A549 (cell line): ENCODE measurements around the gene WDR62.

Experiments
- JUN ChIP-seq, 2 experiments: fragments of >200 bp; sonication (Bioruptor Twin); formaldehyde crosslinking; IDR thresholded peaks; 2 replicates in 1 of 2; 3 replicates in 1 of 2; pipeline ENCODE4 v1.6.1; 2016 to 2017
- JUNB ChIP-seq: fragments of >200 bp; sonication (Bioruptor Twin); formaldehyde crosslinking; IDR thresholded peaks from 2 replicates; pipeline ENCODE4 v1.6.1; 2016
- POLR2A ChIP-seq: IDR thresholded peaks from 2 replicates; pipeline ENCODE4 v1.6.1; 2012; ENCODE audit warnings: mild to moderate bottlenecking, low read length
- RAD21 ChIP-seq, 2 experiments: fragments of >200 bp in 1 of 2; sonication (Bioruptor Twin) in 1 of 2; formaldehyde crosslinking in 1 of 2; IDR thresholded peaks in 1 of 2; conservative IDR thresholded peaks in 1 of 2; 2 replicates in 1 of 2; 3 replicates in 1 of 2; pipeline ENCODE4 v1.6.1; 2012 to 2018; ENCODE audit warnings: inconsistent platforms in 1 of 2
- REST ChIP-seq: fragments of 200-600 bp; sonication (generic); IDR thresholded peaks from 2 replicates; pipeline ENCODE4 v1.6.1; 2016; ENCODE audit warnings: antibody characterized with exemption, mild to moderate bottlenecking, moderate library complexity
- TF ChIP-seq, protein P1 (sequence below): fragments of >200 bp; sonication (Bioruptor Twin); formaldehyde crosslinking; IDR thresholded peaks from 3 replicates; pipeline ENCODE4 v1.5.1; 2016
- TF ChIP-seq, protein P2 (sequence below): fragments of 450-650 bp; IDR thresholded peaks from 2 replicates; pipeline ENCODE4 v1.6.1; 2014; ENCODE audit warnings: antibody characterized with exemption

DNA sequence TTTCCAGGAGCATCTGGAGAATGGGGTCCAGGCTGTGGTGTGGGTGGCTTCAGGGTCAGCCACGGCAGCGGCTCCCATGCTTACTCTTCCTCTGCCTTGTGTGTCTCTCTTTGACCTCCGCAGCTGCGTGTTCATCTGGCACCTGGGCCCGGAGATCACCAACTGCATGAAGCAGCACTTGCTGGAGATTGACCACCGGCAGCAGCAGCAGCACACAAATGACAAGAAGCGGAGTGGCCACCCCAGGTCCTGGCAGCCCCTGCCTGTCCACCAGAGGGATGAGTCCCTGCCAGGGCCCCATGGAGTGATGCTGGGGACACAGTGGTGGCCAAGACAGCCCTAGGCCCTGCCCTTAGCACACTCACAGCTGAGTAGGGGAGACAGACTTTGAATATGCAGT, 37.9 kb downstream of the WDR62 start:
- TF ChIP-seq, protein P1, sequence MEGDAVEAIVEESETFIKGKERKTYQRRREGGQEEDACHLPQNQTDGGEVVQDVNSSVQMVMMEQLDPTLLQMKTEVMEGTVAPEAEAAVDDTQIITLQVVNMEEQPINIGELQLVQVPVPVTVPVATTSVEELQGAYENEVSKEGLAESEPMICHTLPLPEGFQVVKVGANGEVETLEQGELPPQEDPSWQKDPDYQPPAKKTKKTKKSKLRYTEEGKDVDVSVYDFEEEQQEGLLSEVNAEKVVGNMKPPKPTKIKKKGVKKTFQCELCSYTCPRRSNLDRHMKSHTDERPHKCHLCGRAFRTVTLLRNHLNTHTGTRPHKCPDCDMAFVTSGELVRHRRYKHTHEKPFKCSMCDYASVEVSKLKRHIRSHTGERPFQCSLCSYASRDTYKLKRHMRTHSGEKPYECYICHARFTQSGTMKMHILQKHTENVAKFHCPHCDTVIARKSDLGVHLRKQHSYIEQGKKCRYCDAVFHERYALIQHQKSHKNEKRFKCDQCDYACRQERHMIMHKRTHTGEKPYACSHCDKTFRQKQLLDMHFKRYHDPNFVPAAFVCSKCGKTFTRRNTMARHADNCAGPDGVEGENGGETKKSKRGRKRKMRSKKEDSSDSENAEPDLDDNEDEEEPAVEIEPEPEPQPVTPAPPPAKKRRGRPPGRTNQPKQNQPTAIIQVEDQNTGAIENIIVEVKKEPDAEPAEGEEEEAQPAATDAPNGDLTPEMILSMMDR, result no peak
- TF ChIP-seq POLR2A, result no peak
- no peak for TF ChIP-seq JUN (IDR thresholded peaks at IDR 0.05)
- no peak for TF ChIP-seq REST
- no peak for TF ChIP-seq JUNB
- TF ChIP-seq, protein P2, sequence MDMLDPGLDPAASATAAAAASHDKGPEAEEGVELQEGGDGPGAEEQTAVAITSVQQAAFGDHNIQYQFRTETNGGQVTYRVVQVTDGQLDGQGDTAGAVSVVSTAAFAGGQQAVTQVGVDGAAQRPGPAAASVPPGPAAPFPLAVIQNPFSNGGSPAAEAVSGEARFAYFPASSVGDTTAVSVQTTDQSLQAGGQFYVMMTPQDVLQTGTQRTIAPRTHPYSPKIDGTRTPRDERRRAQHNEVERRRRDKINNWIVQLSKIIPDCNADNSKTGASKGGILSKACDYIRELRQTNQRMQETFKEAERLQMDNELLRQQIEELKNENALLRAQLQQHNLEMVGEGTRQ, result no peak
- no peak for TF ChIP-seq RAD21 (conservative IDR thresholded peaks at IDR 0.05 in 1 of 2, IDR thresholded peaks at IDR 0.05 in 1 of 2)
